ENCODE data around the gene CCDC86. TPM values are rescaled to one million over a fixed set of nuclear protein-coding genes. Genes with fewer than 3 reads are reported as not detected.

Gene CCDC86, protein sequence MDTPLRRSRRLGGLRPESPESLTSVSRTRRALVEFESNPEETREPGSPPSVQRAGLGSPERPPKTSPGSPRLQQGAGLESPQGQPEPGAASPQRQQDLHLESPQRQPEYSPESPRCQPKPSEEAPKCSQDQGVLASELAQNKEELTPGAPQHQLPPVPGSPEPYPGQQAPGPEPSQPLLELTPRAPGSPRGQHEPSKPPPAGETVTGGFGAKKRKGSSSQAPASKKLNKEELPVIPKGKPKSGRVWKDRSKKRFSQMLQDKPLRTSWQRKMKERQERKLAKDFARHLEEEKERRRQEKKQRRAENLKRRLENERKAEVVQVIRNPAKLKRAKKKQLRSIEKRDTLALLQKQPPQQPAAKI
- total RNA-seq = 7.4 TPM
- 10 to 100 TPM; 18.1 to 22.7 (median 20.1) TPM for polyA plus RNA-seq (ENCODE audit: insufficient read depth in 1 of 8, insufficient read length in 8 of 8, low replicate concordance in 1 of 8)
- long read RNA-seq, donor 1, transcript CCDC86-201 (4 exons, 1,893 nt) = major isoform, 6 of 6 reads
- long read RNA-seq, donor 1, partial matches to known transcripts = 0 of 6 reads
- long read RNA-seq, donor 1, other reads (novel, unspliced or antisense) = 0 of 6 reads
- long read RNA-seq, donor 2 = 0 reads
- long read RNA-seq, donor 3, transcript CCDC86-201 (4 exons, 1,893 nt) = major isoform, 7 of 121 reads
- long read RNA-seq, donor 3, partial matches to known transcripts = 95 of 121 reads
- long read RNA-seq, donor 3, other reads (novel, unspliced or antisense) = 18 of 121 reads
- long read RNA-seq, donor 4, transcript CCDC86-201 (4 exons, 1,893 nt) = major isoform, 5 of 7 reads
- long read RNA-seq, donor 4, partial matches to known transcripts = 0 of 7 reads
- long read RNA-seq, donor 4, other reads (novel, unspliced or antisense) = 0 of 7 reads
- long read RNA-seq, donor 5, transcript CCDC86-201 (4 exons, 1,893 nt) = major isoform, 9 of 9 reads
- long read RNA-seq, donor 5, partial matches to known transcripts = 0 of 9 reads
- long read RNA-seq, donor 5, other reads (novel, unspliced or antisense) = 0 of 9 reads
- long read RNA-seq, donor 6, transcript CCDC86-201 (4 exons, 1,893 nt) = major isoform, 14 of 21 reads
- long read RNA-seq, donor 6, partial matches to known transcripts = 6 of 21 reads
- long read RNA-seq, donor 6, other reads (novel, unspliced or antisense) = 0 of 21 reads
- long read RNA-seq, donor 7, transcript CCDC86-201 (4 exons, 1,893 nt) = major isoform, 8 of 10 reads
- long read RNA-seq, donor 7, partial matches to known transcripts = 0 of 10 reads
- long read RNA-seq, donor 7, other reads (novel, unspliced or antisense) = 0 of 10 reads
- long read RNA-seq, donor 8, transcript CCDC86-201 (4 exons, 1,893 nt) = major isoform, 6 of 6 reads
- long read RNA-seq, donor 8, partial matches to known transcripts = 0 of 6 reads
- long read RNA-seq, donor 8, other reads (novel, unspliced or antisense) = 0 of 6 reads
- long read RNA-seq, donor 9, transcript CCDC86-201 (4 exons, 1,893 nt) = major isoform, 5 of 10 reads
- long read RNA-seq, donor 9, partial matches to known transcripts = 5 of 10 reads
- long read RNA-seq, donor 9, other reads (novel, unspliced or antisense) = 0 of 10 reads
- long read RNA-seq, donor 10, transcript CCDC86-201 (4 exons, 1,893 nt) = major isoform, 9 of 11 reads
- long read RNA-seq, donor 10, partial matches to known transcripts = 0 of 11 reads
- long read RNA-seq, donor 10, other reads (novel, unspliced or antisense) = 0 of 11 reads
- long read RNA-seq, donor 11, transcript CCDC86-201 (4 exons, 1,893 nt) = major isoform, 10 of 10 reads
- long read RNA-seq, donor 11, partial matches to known transcripts = 0 of 10 reads
- long read RNA-seq, donor 11, other reads (novel, unspliced or antisense) = 0 of 10 reads

GRCh38 chr11:60841797-60842667, at the start of gene CCDC86:
Gene CCDC86 (plus strand): TSS chr11:60842113. CDS start chr11:60842125, 12 bp downstream.
- H3K27me3 ChIP-seq (ENCODE audit: control insufficient read depth, insufficient read depth, low read length) = no peaks in the 10 kb centered on the region
- no peaks in the 10 kb centered on the region for H3K9me3 ChIP-seq (replicated peaks; ENCODE audit: control insufficient read depth, low read depth, low read length)
- under 1% methylated on average over 57 of the region's 57 CpGs for WGBS (ENCODE audit: insufficient coverage)
- H3K4me1 ChIP-seq (ENCODE audit: control insufficient read depth, insufficient read depth, low read length) = peaks cover 41% of the 10 kb centered on the region
- H3K36me3 ChIP-seq (ENCODE audit: control insufficient read depth, insufficient read depth, low read length) = no peaks in the 10 kb centered on the region
- DNase-seq = peak; percentile 99
- peak within 1 kb of the TSS; percentile 68 for H3K4me3 ChIP-seq (ENCODE audit: low read length)
- H3K27ac ChIP-seq (ENCODE audit: low read length) = peak within 1 kb of the TSS; percentile 95

DNA sequence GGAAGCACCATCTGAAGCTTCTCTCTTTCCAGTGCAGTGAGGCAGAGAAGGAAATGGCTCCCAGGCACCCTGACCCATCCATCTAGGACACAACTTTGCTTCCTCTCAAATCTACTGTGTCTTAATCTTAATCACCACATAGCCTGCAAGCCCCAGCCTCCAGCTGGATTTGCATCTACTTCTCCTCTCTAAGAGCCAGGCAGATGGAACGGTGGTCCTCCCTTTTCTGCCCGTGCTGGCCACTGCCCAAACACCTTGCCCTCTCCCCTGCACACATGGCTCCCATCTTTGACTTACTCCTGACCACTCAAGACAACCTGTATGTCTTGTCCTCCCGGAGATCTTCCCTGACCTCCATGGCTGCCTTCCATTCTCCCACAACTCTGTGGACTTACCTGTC, 49.4 kb upstream of the CCDC86 start:
- Histone ChIP-seq H3K4me1 (ENCODE audit: control insufficient read depth, insufficient read depth, low read length) (peaks cover 4% of the 10 kb centered on the region), H3K27me3 (ENCODE audit: control insufficient read depth, insufficient read depth, low read length) (no peaks in the 10 kb centered on the region), H3K4me3 (ENCODE audit: low read length) (no peak overlapping the region), H3K9me3 (replicated peaks; ENCODE audit: control insufficient read depth, low read depth, low read length) (peaks cover 9% of the 10 kb centered on the region), H3K27ac (ENCODE audit: low read length) (no peak overlapping the region), H3K36me3 (ENCODE audit: control insufficient read depth, insufficient read depth, low read length) (no peaks in the 10 kb centered on the region)
- WGBS (ENCODE audit: insufficient coverage) = 84% methylated on average over 3 of the region's 3 CpGs
- no peak for DNase-seq

DNA sequence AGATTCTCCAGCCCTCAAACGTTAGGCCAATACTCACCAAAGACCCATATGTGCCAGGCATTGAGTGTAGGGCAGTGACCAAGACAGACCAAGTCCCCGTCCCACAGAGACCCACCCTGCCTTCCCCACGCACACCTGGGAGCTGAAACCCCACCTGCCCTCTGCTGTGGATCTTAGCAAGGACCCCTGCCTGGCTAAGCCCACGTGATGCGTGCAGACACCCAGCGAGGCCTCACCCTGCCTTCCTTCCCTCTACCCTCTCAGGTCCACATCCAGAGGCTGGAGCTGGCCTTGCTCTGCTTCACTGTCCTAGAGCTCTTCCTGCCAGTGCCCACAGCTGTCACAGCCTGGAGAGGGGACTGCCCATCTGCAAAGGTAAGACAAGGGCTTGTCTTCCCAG, 46.6 kb upstream of the CCDC86 start:
- H3K36me3 ChIP-seq (ENCODE audit: control insufficient read depth, insufficient read depth, low read length) = no peaks in the 10 kb centered on the region
- H3K9me3 ChIP-seq (replicated peaks; ENCODE audit: control insufficient read depth, low read depth, low read length) = peaks cover 9% of the 10 kb centered on the region
- 71% methylated on average over 2 of the region's 6 CpGs for WGBS (ENCODE audit: insufficient coverage)
- no peak overlapping the region for H3K27ac ChIP-seq (ENCODE audit: low read length)
- H3K4me1 ChIP-seq (ENCODE audit: control insufficient read depth, insufficient read depth, low read length) = no peaks in the 10 kb centered on the region
- peaks cover 10% of the 10 kb centered on the region for H3K27me3 ChIP-seq (ENCODE audit: control insufficient read depth, insufficient read depth, low read length)
- no peak for DNase-seq
- no peak overlapping the region for H3K4me3 ChIP-seq (ENCODE audit: low read length)

GRCh38 chr11:60797846-60798630, 43.9 kb upstream of the CCDC86 start:
- Histone ChIP-seq H3K4me3 (ENCODE audit: low read length) (no peak overlapping the region), H3K9me3 (replicated peaks; ENCODE audit: control insufficient read depth, low read depth, low read length) (no peaks in the 10 kb centered on the region), H3K4me1 (ENCODE audit: control insufficient read depth, insufficient read depth, low read length) (no peaks in the 10 kb centered on the region), H3K36me3 (ENCODE audit: control insufficient read depth, insufficient read depth, low read length) (no peaks in the 10 kb centered on the region), H3K27me3 (ENCODE audit: control insufficient read depth, insufficient read depth, low read length) (peaks cover 10% of the 10 kb centered on the region), H3K27ac (ENCODE audit: low read length) (no peak overlapping the region)
- 84% methylated on average over 10 of the region's 17 CpGs for WGBS (ENCODE audit: insufficient coverage)
- DNase-seq = no peak

GRCh38 chr11:60798631-60799030, 43.3 kb upstream of the CCDC86 start:
- no peaks in the 10 kb centered on the region for H3K4me1 ChIP-seq (ENCODE audit: control insufficient read depth, insufficient read depth, low read length)
- no peaks in the 10 kb centered on the region for H3K36me3 ChIP-seq (ENCODE audit: control insufficient read depth, insufficient read depth, low read length)
- WGBS (ENCODE audit: insufficient coverage) = 90% methylated on average over 2 of the region's 3 CpGs
- H3K9me3 ChIP-seq (replicated peaks; ENCODE audit: control insufficient read depth, low read depth, low read length) = no peaks in the 10 kb centered on the region
- H3K27me3 ChIP-seq (ENCODE audit: control insufficient read depth, insufficient read depth, low read length) = peaks cover 10% of the 10 kb centered on the region
- no peak overlapping the region for H3K4me3 ChIP-seq (ENCODE audit: low read length)
- H3K27ac ChIP-seq (ENCODE audit: low read length) = no peak overlapping the region
- no peak for DNase-seq

DNA sequence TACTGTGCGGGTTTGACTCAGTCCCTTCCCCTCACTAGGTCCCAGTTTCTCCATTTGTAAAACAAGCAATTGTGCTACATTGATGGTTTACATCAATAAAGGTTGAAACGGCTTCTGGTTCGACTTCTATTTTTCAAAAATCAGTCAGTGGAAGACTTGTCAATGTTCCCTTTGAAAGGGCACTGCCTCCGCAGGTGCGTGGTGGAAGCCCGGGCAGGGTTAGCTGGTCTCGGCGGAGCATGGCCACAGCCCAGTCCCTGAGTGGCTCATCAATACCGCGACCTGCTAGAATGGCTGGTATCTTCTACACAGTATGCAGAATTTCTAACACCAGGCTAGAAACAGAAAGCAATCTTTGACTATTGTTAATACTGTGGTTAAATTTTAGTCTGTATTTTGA, 40.7 kb upstream of the CCDC86 start:
- H3K4me3 ChIP-seq (ENCODE audit: low read length) = no peak overlapping the region
- H3K36me3 ChIP-seq (ENCODE audit: control insufficient read depth, insufficient read depth, low read length) = no peaks in the 10 kb centered on the region
- H3K4me1 ChIP-seq (ENCODE audit: control insufficient read depth, insufficient read depth, low read length) = no peaks in the 10 kb centered on the region
- H3K27ac ChIP-seq (ENCODE audit: low read length) = no peak overlapping the region
- peaks cover 10% of the 10 kb centered on the region for H3K27me3 ChIP-seq (ENCODE audit: control insufficient read depth, insufficient read depth, low read length)
- WGBS (ENCODE audit: insufficient coverage) = 86% methylated on average over 6 of the region's 10 CpGs
- DNase-seq = no peak
- H3K9me3 ChIP-seq (replicated peaks; ENCODE audit: control insufficient read depth, low read depth, low read length) = no peaks in the 10 kb centered on the region

GRCh38 chr11:60803273-60803936, 38.5 kb upstream of the CCDC86 start:
- Histone ChIP-seq H3K27ac (ENCODE audit: low read length) (no peak overlapping the region), H3K36me3 (ENCODE audit: control insufficient read depth, insufficient read depth, low read length) (no peaks in the 10 kb centered on the region), H3K4me1 (ENCODE audit: control insufficient read depth, insufficient read depth, low read length) (no peaks in the 10 kb centered on the region), H3K9me3 (replicated peaks; ENCODE audit: control insufficient read depth, low read depth, low read length) (no peaks in the 10 kb centered on the region), H3K4me3 (ENCODE audit: low read length) (no peak overlapping the region), H3K27me3 (ENCODE audit: control insufficient read depth, insufficient read depth, low read length) (peaks cover 8% of the 10 kb centered on the region)
- DNase-seq = no peak
- WGBS (ENCODE audit: insufficient coverage) = 37% methylated on average over 3 of the region's 7 CpGs

DNA sequence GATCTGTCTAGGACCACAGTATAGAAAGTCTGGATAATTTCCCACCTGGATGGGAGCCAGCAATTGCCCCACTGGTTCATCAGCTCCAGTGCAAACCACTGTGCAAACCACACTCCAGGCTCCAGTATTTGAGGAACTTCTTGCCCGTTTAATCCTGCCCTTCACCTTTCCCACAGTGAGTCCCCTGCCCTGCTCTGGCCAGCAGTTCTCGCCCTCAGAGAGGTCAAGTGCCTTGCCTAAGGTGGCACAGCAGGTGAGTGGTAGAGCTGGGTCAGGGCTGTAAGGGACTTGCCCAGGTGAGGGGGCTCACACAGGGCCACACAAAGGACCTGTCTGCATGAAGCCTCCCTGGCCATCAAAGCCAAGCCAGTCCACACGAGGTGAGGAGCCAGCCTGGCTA, 32.7 kb upstream of the CCDC86 start:
- Histone ChIP-seq H3K27ac (ENCODE audit: low read length) (no peak overlapping the region), H3K27me3 (ENCODE audit: control insufficient read depth, insufficient read depth, low read length) (no peaks in the 10 kb centered on the region), H3K36me3 (ENCODE audit: control insufficient read depth, insufficient read depth, low read length) (no peaks in the 10 kb centered on the region), H3K4me1 (ENCODE audit: control insufficient read depth, insufficient read depth, low read length) (peaks cover 3% of the 10 kb centered on the region), H3K9me3 (replicated peaks; ENCODE audit: control insufficient read depth, low read depth, low read length) (no peaks in the 10 kb centered on the region), H3K4me3 (ENCODE audit: low read length) (no peak overlapping the region)
- no peak for DNase-seq
- WGBS (ENCODE audit: insufficient coverage) = 43% methylated on average over 1 of the region's 3 CpGs

Measured in muscle of leg (tissue), 16 donors.